Stimulated activated CD4-positive, alpha-beta T cell treated with anti-CD3 and anti-CD28 coated beads, Interleukin-4, amount 100 ng/mL, for 48 hours (primary cell): ENCODE results near the gene PET117.
"Not testable (repeated sequence)": the region's sequence is repeated elsewhere in the genome, so short reads cannot be mapped to it uniquely, and the experiment has no call there.

ENCODE experiments used
- DNase-seq, 2 donors: peaks; one replicate each; pipeline ENCODE4 v3.0.0-alpha.2; 2020; ENCODE audit warnings: low read depth in 2 of 2

Gene PET117

DNA sequence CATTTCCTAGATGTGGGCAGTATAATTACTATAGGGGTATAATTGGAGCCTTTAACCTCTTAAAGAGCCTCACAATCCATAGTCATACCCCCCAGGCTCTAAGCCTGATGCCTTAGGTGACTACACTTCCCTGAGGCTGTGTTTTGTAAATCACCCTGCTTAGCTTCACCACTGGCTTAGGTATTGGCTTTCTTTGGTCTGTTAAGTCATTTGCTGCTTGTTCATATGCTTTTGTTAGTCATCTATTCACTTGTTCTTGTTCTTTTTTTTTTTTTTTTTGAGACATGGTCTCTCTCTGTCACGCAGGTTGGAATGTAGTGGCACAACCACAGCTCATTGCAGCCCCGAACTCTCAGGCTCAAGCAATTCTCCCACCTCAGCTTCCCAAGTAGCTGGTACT, 26.7 kb downstream of the PET117 start:
- DNase-seq: no peak

DNA sequence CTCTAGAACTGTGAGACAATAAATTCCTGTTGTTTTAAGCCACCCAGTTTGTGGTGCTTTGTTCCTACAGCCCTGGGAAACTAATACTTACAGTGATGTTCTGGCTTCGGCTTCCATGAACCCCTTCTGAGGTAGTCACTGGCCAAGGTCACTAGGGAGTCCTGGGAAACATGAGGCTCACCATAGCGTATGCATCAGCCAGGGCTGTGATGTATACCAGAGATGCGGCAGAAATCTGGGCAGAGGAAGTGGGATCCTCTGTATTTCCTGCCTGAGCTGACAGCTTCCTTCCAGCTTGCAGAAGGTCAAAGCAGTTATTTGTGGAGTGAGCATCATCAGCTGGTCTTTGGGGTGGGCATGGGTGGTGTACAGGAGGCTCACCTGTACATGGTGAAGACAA, 27.9 kb downstream of the PET117 start:
- no peak for DNase-seq

DNA sequence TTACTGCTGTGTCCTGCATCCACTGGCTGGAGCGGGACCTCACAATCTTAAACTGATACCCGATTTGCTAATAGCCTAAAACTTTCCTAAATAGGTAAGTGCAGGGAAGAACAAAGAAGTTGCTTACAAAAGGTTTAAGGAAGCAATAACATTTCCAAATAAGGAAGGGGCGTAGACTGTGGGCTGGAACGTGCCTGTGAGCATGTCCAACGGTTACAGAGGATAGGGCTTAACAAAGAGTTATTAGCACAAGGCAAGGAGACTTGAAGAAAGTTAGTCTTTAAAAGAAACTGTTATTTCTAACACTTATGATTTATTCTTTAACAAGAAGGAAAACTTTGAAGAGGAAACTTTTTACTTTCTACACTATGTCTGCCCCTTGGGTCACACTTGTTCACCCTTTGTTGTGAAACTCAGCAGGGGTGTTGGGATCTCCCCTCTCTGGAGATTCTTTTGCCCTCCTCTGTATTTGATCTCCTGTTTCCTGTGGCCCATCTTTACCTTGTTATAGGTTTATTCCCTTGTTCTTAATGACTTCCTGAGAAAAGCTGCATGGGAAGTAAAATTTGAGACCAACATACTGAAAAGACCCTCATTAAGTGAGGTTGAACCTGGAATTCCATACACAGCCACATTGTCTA, 28.7 kb downstream of the PET117 start:
- DNase-seq: no peak

DNA sequence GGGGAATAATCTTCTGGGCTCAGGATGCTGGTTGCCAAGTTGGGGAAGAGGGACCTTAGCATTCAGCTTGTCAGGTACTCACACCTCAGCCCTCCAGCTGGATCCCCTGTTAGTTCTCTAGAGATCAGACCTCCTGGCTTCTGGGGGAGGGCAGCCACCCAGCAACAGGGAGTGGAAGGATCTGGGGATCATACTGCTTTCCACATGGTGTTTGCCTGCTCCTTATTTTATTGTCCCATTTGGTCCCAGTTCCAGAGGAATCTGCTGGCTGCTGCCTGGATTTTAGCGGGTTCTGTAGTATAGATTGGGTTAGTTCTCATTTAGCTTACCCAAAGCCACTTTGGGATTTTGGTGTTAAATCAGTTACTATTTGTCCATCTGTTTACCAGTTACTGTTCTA, 29.3 kb downstream of the PET117 start:
- DNase-seq: no peak

DNA sequence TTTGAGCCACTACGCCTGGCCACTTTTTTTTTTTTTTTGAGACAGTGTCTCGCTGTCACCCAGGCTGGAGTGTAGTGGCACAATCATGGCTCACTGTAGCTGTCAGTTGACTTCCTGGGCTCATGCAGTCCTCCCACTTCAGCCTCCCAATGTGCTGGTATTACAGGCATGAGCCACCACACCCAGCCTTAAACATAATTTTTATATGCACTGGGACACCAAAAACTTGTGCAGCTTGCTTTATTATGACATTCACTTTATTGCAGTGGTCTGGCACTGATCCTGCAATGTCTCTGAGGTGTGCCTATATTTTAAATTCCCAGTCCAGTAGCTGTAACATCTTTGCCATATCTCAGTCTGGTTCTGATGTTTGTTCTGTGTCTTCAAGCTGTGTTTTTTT, 34.7 kb downstream of the PET117 start:
- DNase-seq: no peak

DNA sequence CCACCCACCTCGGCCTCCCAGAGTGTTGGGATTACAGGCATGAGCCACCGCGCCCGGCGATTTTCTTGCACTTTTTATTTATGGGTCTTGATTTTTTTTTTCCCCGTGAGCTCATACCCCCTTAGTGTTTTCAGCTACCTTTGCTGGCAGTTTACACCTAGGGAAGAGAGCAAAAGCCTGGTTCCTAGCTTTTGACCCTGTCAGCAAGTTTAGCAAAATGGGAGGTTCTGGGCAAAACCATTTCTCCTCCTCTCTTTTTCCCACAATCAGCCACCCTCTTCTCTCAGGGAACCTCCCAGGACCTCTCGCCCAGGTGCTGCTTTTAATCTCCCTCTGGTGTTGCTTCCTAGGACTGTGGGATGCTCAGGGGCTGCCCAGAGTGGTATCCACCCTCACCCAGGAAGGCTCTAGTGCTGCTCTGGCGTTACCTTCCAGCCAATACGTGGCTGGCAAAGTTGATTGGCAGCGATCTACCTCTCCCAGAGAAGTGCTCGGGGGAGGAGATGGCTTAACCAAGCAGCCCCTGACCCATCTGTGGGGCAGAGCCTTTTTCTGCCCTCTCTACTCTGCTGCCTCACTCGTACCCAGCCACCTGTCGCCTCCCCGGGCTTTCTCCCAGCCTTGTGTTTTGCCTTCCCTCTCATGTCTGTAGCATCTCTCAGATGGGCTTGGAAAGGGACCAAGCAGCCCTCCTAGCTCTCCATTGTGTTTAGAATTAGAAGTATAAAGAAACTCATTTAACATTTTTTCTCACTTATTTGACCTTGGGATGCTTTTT, 37.4 kb downstream of the PET117 start:
- DNase-seq: no peak

DNA sequence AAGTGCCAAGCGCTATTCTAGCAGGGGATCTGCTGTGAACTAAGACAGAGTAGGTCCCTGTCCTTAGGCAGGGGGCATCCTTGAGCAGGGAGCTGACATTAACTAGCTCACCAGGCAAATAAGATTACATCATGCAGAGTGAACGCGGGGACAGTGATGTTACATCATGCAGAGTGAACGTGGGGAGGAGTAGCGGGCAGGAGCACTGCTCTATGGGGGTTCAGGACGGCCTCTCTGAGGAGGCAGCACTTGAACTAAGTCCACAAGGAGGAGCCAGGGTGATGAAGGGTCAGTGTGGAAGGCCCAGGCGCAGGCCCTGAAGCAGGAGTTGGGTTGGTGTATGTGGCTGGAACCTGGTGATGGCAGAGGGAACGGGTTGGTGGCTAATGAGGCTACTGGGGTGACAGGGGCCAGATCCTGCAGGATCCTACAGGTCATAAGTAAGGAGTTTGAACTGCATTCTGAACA, 38.7 kb downstream of the PET117 start:
- DNase-seq: no peak

DNA sequence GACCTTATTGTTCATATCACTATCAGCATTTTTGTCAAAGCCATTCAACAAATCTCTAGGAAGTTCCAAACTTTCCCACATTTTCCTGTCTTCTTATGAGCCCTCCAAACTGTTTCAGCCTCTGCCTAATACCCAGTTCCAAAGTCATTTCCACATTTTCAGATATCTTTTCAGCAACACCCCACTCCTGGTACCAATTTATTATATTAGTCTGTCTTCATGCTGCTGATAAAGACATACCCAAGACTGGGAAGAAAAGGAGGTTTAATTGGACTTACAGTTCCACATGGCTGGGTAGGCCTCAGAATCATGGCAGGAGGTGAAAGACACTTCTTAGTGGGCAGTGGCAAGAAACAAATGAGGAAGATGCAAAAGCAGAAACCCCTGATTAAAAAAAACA, 42.7 kb downstream of the PET117 start:
- not testable (repeated sequence) for DNase-seq

DNA sequence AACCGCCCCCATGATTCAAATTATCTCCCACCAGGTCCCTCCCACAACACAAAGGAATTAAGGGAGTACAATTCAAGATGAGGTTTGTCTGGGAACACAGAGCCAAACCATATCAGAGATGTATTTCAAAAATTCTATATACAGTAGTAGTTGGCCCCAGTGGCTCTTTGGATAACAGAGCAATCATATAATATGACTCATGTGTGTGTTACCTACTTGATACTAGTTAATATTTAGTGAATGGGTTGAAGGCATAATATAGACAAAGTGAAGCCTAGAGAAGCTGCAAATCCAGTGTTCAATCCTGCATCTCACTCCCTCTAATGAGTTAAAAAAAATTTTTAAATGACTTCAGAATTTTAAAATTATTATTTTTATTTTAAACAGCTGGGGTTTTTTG, 43.2 kb downstream of the PET117 start:
- DNase-seq: no peak

DNA sequence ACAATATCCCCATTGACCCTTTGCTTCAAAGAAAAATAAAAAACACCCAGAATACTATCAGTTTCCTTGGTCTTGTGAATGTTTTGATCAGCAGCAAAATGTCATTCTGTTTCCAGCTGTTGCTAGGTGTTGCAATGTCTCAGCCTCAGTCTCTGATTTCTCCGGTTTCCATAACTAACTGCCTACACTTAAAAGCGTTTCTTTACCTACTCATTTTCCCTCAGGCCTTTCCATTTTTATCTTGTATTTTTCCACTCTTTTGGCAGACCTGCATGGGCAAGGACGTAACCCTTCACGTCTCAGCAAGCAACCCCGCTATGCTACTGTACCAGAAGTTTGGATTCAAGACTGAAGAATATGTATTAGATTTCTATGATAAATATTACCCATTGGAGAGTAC, 49.4 kb downstream of the PET117 start:
- no peak for DNase-seq

DNA sequence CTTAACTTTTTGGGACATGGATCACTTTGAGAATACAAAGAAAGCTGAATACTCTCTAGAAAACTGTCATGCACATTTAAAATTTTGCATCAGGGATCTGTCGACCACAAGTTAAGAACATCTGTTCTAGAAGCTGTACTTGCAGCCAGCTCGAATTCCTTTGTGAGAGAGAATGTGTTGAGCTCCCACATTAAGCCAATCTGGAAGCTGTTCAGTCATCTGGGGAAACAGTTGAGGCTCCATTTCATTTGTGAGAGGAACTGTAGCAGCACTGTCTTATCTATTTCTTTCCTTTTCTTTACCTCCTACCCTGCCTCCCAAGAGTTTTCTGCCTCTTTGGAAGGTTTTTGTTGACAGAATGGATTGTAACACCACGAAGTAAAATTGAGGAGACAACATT, 50.8 kb downstream of the PET117 start:
- no peak for DNase-seq

DNA sequence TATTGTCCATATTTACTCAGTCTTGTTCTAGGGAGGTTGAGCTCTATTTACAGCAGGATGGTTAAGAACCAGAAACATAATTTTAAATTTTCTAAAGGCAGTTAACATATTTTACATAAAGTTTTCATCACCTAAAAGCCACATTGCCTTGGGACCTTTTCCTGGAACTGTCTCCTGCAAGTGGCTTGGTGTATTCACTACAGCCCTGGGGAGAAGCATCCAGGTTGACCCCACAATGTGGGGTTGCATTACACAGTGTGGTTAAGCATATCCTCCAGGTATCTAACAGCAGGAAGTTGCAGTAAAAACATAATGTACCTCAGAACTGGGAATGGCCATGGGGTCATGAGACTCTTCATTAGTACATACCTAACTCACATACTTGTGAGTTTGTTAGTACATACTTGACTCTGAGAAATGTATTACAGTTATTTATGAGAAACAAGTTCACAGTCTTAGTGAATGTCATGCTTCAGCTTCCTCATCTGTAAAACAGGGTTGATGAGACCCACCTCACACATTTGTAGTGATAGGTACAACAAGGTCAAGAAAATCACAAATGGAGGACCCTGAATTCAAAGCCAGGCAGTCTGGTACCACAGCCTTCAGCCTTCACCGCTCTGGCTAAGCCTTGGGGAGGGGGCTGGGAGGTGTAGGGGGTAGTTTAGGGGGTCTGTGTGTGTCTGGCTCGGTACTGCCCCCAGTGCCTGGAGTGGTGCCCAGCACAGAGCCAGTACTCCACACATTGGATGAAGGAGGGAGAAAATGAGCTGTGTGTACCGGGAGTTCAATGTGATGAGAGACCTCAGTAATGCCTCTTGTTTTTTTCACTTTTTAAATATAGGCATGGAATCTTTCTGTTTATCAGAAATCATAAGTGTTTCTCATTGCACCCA, 52.9 kb downstream of the PET117 start:
- DNase-seq: no peak

DNA sequence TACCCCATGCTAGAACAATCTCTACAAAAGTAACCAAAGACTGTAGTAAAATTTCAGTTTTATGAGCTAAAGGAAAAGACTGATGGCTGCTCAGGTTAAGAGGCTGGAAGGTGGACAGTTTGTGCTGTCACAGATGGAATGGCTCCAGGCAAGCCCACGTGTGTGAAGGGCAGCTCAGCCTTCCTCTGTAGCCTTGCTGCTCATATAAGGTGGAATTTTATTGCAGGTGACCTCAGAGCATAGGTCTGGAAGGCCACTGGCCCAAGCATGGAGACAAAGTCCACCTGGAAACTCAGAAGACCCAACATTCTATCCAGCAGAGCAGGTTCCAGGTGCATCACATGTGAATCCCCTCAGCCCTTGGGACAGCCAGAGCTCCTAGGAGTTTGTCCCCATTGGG, 53.6 kb downstream of the PET117 start:
- no peak for DNase-seq
